ENCODE measurements around the gene ASCC1. TPM values are rescaled to one million over a fixed set of nuclear protein-coding genes. Genes with fewer than 3 reads are reported as not detected.

The ASCC1 gene
- total RNA-seq, 1 experiment from 2014 or later: 39.4 TPM

DNA sequence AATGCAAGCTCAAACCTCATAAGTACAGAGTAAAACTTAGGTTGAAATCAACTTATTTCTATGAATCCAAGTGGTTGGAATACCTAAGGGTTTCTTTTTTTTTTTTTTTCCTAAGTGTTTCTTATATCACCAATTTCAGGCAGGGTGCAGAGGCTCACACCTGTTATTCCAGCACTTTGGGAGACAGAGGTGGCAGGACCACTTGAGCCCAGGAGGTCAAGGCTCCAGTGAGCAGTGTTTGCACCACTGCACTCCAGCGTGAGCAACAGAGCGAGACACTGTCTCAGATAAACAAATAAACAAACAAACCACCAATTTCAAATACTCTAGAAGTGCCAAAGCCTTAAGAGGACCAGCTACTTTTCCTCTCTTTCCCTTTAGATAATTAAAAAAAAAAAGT is 88.5 kb downstream of the ASCC1 start:
- Histone ChIP-seq H3K27me3 (replicated peaks) (no peaks in the 10 kb centered on the region), H3K27ac (no peak overlapping the region), H3K9me3 (replicated peaks) (no peaks in the 10 kb centered on the region), H3K4me1 (replicated peaks) (no peaks in the 10 kb centered on the region), H3K36me3 (peaks cover 4% of the 10 kb centered on the region), H3K4me3 (no peak overlapping the region)
- no peak for DNase-seq (ENCODE audit: low read depth in 1 of 2, low spot score in 2 of 2)

- Histone ChIP-seq H3K4me1 (replicated peaks) (no peaks in the 10 kb centered on the region), H3K27ac (no peak overlapping the region)
Observed at GRCh38 chr10:72126872-72127232, 89.2 kb downstream of the ASCC1 start.

GRCh38 chr10:72126184-72126871 is 89.7 kb downstream of the ASCC1 start:
- no peaks in the 10 kb centered on the region; the same call in 1 of the 2 replicates for H3K36me3 ChIP-seq
- no peak overlapping the region for H3K27ac ChIP-seq
- peak in 1 of 2 experiments; percentile 46 for DNase-seq (ENCODE audit: low read depth in 1 of 2, low spot score in 2 of 2)

More at GRCh38 chr10:72126872-72127232, 89.2 kb downstream of the ASCC1 start:
- no peak overlapping the region for H3K4me3 ChIP-seq
- H3K27me3 ChIP-seq (replicated peaks): no peaks in the 10 kb centered on the region
- H3K9me3 ChIP-seq (replicated peaks): no peaks in the 10 kb centered on the region
- H3K36me3 ChIP-seq: no peaks in the 10 kb centered on the region; the same call in none of the 2 replicates
- DNase-seq (ENCODE audit: low read depth in 1 of 2, low spot score in 2 of 2): no peak

GRCh38 chr10:72124989-72125388 is 91.1 kb downstream of the ASCC1 start:
- no peak for DNase-seq (ENCODE audit: low read depth in 1 of 2, low spot score in 2 of 2)
- no peak overlapping the region for H3K27ac ChIP-seq
- no peaks in the 10 kb centered on the region for H3K9me3 ChIP-seq (replicated peaks)
- no peaks in the 10 kb centered on the region for H3K27me3 ChIP-seq (replicated peaks)
- no peak overlapping the region for H3K4me3 ChIP-seq
- no peaks in the 10 kb centered on the region for H3K36me3 ChIP-seq
- no peaks in the 10 kb centered on the region for H3K4me1 ChIP-seq (replicated peaks)

More at GRCh38 chr10:72126184-72126871, 89.7 kb downstream of the ASCC1 start:
- H3K27me3 ChIP-seq (replicated peaks): no peaks in the 10 kb centered on the region
- no peak overlapping the region for H3K4me3 ChIP-seq
- no peaks in the 10 kb centered on the region for H3K9me3 ChIP-seq (replicated peaks)
- no peaks in the 10 kb centered on the region for H3K4me1 ChIP-seq (replicated peaks)

DNA sequence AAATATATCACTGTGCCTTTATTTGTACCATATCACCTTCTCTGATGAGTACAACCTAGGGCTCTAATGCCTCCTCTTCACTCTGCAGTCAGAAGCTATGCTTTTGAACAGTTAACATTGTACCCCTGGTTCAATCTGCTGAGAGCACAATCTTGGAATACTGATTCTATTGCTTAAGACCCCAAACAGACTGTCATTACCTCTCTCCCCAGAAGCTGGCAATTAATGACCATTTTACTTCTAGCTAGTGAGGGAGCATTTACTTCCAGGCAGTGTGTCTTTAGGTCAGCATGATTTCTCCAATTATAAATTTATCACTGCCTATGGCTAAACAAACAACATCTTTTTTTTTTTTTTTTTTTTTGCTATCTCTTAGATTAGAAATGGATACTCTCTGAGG is 91.7 kb downstream of the ASCC1 start:
- Histone ChIP-seq H3K27ac (no peak overlapping the region), H3K27me3 (replicated peaks) (no peaks in the 10 kb centered on the region), H3K36me3 (no peaks in the 10 kb centered on the region), H3K9me3 (replicated peaks) (no peaks in the 10 kb centered on the region), H3K4me3 (no peak overlapping the region), H3K4me1 (replicated peaks) (no peaks in the 10 kb centered on the region)
- DNase-seq (ENCODE audit: low read depth in 1 of 2, low spot score in 2 of 2): no peak

- no peak for DNase-seq (ENCODE audit: low read depth in 1 of 2, low spot score in 2 of 2)
- no peak overlapping the region for H3K4me3 ChIP-seq
- H3K36me3 ChIP-seq: no peaks in the 10 kb centered on the region
- no peaks in the 10 kb centered on the region for H3K27me3 ChIP-seq (replicated peaks)
- H3K27ac ChIP-seq: no peak overlapping the region
- no peaks in the 10 kb centered on the region for H3K4me1 ChIP-seq (replicated peaks)
- H3K9me3 ChIP-seq (replicated peaks): no peaks in the 10 kb centered on the region
Observed at GRCh38 chr10:72123616-72124015, 92.5 kb downstream of the ASCC1 start.

- 0 out of 2 replicates have a peak, but pooled peaks cover 1% of the 10 kb centered on the region for H3K36me3 ChIP-seq
- H3K9me3 ChIP-seq (replicated peaks): no peaks in the 10 kb centered on the region
- H3K27ac ChIP-seq: no peak overlapping the region
- no peak overlapping the region for H3K4me3 ChIP-seq
- no peaks in the 10 kb centered on the region for H3K4me1 ChIP-seq (replicated peaks)
- no peaks in the 10 kb centered on the region for H3K27me3 ChIP-seq (replicated peaks)
- no peak for DNase-seq (ENCODE audit: low read depth in 1 of 2, low spot score in 2 of 2)
Observed at GRCh38 chr10:72122221-72122620, 93.9 kb downstream of the ASCC1 start.

GRCh38 chr10:72121389-72121788 is 94.7 kb downstream of the ASCC1 start:
- no peaks in the 10 kb centered on the region for H3K4me1 ChIP-seq (replicated peaks)
- no peak overlapping the region for H3K4me3 ChIP-seq
- H3K36me3 ChIP-seq: 0 out of 2 replicates have a peak, but pooled peaks cover 3% of the 10 kb centered on the region
- H3K9me3 ChIP-seq (replicated peaks): no peaks in the 10 kb centered on the region
- no peak for DNase-seq (ENCODE audit: low read depth in 1 of 2, low spot score in 2 of 2)
- no peak overlapping the region for H3K27ac ChIP-seq
- no peaks in the 10 kb centered on the region for H3K27me3 ChIP-seq (replicated peaks)

- H3K4me3 ChIP-seq: no peak overlapping the region
- DNase-seq (ENCODE audit: low read depth in 1 of 2, low spot score in 2 of 2): no peak
- H3K27ac ChIP-seq: no peak overlapping the region
- H3K27me3 ChIP-seq (replicated peaks): no peaks in the 10 kb centered on the region
- H3K36me3 ChIP-seq: 0 out of 2 replicates have a peak, but pooled peaks cover 3% of the 10 kb centered on the region
- H3K9me3 ChIP-seq (replicated peaks): no peaks in the 10 kb centered on the region
- no peaks in the 10 kb centered on the region for H3K4me1 ChIP-seq (replicated peaks)
Observed at GRCh38 chr10:72116372-72116771, 99.7 kb downstream of the ASCC1 start.

GRCh38 chr10:72114706-72115450 is 101.2 kb downstream of the ASCC1 start:
- no peaks in the 10 kb centered on the region for H3K27me3 ChIP-seq (replicated peaks)
- no peaks in the 10 kb centered on the region for H3K4me1 ChIP-seq (replicated peaks)
- DNase-seq (ENCODE audit: low read depth in 1 of 2, low spot score in 2 of 2): no peak
- H3K4me3 ChIP-seq: no peak overlapping the region
- H3K27ac ChIP-seq: no peak overlapping the region
- no peaks in the 10 kb centered on the region for H3K9me3 ChIP-seq (replicated peaks)
- H3K36me3 ChIP-seq: 0 out of 2 replicates have a peak, but pooled peaks cover 3% of the 10 kb centered on the region

GRCh38 chr10:72110673-72111401 is 105.2 kb downstream of the ASCC1 start:
- H3K27ac ChIP-seq: no peak overlapping the region
- no peak overlapping the region for H3K4me3 ChIP-seq
- no peaks in the 10 kb centered on the region for H3K27me3 ChIP-seq (replicated peaks)
- H3K4me1 ChIP-seq (replicated peaks): peaks cover 15% of the 10 kb centered on the region
- no peak for DNase-seq (ENCODE audit: low read depth in 1 of 2, low spot score in 2 of 2)
- no peaks in the 10 kb centered on the region for H3K9me3 ChIP-seq (replicated peaks)
- no peaks in the 10 kb centered on the region for H3K36me3 ChIP-seq

DNA sequence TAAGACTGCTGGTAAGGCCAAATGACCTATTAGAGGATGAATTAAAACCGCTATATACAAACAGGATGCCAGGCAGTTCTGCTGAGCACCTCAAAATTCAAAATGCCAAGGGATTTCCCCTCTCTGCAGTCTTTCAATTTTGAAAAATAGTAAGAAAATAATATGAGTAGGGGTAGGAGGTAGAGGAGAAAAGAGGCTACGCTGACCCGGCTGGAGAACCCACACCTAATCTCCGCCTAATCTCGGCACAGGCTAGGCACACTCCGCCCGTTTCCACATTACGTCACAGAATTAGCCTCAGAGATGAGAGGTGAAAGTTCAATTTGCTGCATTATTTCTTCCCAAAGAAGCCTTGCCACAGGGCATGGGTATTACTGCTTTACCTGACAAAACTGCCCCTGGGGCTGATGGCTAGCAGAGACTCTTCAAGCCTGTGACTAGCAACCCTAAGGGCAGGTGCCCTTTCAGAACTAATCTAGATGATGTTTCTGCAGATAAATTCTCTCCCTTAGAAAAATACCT is 106.4 kb downstream of the ASCC1 start:
- Histone ChIP-seq H3K27me3 (replicated peaks) (no peaks in the 10 kb centered on the region), H3K27ac (no peak overlapping the region), H3K9me3 (replicated peaks) (no peaks in the 10 kb centered on the region), H3K4me3 (no peak overlapping the region), H3K36me3 (no peaks in the 10 kb centered on the region), H3K4me1 (replicated peaks) (peaks cover 15% of the 10 kb centered on the region)
- DNase-seq (ENCODE audit: low read depth in 1 of 2, low spot score in 2 of 2): no peak

GRCh38 chr10:72108830-72109635 is 107.0 kb downstream of the ASCC1 start:
- Histone ChIP-seq H3K27ac (no peak overlapping the region), H3K9me3 (replicated peaks) (no peaks in the 10 kb centered on the region), H3K36me3 (no peaks in the 10 kb centered on the region), H3K4me1 (replicated peaks) (peaks cover 15% of the 10 kb centered on the region), H3K4me3 (no peak overlapping the region), H3K27me3 (replicated peaks) (no peaks in the 10 kb centered on the region)
- no peak for DNase-seq (ENCODE audit: low read depth in 1 of 2, low spot score in 2 of 2)

Data from SJSA1 (cell line).